MM.1S (cell line): ENCODE results near the gene SYCN.

Experiments used
- EZH2phosphoT487 ChIP-seq: fragments of 300-600 bp; sonication (generic); IDR thresholded peaks from 2 replicates; pipeline ENCODE4 v1.6.1; 2018; ENCODE audit warnings: antibody characterized with exemption, low read length
- TF ChIP-seq, protein P1 (sequence below): fragments of 300-600 bp; sonication (generic); IDR thresholded peaks from 2 replicates; pipeline ENCODE4 v1.5.1; 2016; ENCODE audit warnings: antibody characterized with exemption, low read length, mixed read lengths

DNA sequence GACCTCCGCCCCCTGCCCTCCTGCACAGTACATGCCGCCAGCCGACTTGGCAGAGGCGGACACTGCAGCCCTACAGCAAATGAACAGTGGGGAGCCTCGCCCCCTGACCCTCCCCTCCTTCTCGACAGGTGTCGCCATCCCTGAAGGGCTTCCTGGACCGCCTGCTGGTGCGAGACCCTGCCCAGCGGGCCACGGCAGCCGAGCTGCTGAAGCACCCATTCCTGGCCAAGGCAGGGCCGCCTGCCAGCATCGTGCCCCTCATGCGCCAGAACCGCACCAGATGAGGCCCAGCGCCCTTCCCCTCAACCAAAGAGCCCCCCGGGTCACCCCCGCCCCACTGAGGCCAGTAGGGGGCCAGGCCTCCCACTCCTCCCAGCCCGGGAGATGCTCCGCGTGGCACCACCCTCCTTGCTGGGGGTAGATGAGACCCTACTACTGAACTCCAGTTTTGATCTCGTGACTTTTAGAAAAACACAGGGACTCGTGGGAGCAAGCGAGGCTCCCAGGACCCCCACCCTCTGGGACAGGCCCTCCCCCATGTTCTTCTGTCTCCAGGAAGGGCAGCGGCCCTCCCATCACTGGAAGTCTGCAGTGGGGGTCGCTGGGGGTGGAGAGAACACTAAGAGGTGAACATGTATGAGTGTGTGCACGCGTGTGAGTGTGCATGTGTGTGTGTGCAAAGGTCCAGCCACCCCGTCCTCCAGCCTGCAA, 25.6 kb downstream of the SYCN start:
- no peak for TF ChIP-seq EZH2phosphoT487
- TF ChIP-seq, protein P1, sequence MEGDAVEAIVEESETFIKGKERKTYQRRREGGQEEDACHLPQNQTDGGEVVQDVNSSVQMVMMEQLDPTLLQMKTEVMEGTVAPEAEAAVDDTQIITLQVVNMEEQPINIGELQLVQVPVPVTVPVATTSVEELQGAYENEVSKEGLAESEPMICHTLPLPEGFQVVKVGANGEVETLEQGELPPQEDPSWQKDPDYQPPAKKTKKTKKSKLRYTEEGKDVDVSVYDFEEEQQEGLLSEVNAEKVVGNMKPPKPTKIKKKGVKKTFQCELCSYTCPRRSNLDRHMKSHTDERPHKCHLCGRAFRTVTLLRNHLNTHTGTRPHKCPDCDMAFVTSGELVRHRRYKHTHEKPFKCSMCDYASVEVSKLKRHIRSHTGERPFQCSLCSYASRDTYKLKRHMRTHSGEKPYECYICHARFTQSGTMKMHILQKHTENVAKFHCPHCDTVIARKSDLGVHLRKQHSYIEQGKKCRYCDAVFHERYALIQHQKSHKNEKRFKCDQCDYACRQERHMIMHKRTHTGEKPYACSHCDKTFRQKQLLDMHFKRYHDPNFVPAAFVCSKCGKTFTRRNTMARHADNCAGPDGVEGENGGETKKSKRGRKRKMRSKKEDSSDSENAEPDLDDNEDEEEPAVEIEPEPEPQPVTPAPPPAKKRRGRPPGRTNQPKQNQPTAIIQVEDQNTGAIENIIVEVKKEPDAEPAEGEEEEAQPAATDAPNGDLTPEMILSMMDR = no peak
